H1 (cell line): ENCODE data around the gene CRABP1. TPM values are rescaled to one million over a fixed set of nuclear protein-coding genes. Genes with fewer than 3 reads are reported as not detected.

Experiments used
- CTCF ChIA-PET: fragments of 300-600 bp; sonication (Branson Sonifier 250); formaldehyde crosslinking; loops from one replicate; lab custom pipeline; 2021; ENCODE audit not compliant: partially characterized antibody; lab: Charles Lee
- POLR2A ChIA-PET: fragments of 300-600 bp; sonication (Branson Sonifier 250); formaldehyde crosslinking; loops from one replicate; lab custom pipeline; 2021; ENCODE audit warnings: inconsistent platforms; ENCODE audit not compliant: partially characterized antibody; lab: Charles Lee
- DNase-seq, 2 experiments: peaks; one replicate each; pipeline versions ENCODE4 v3.0.0 to v3.0.0-alpha.2; 2010 to 2022; ENCODE audit warnings: low spot score in 2 of 2, low read depth in 1 of 2, mixed read lengths in 1 of 2
- FAIRE-seq: peaks from 2 replicates; lab custom pipeline; 2011; peaks lifted over from hg19 to GRCh38; lab: Jason Lieb, UNC
- H2AFZ ChIP-seq: 2 replicates; pipeline ENCODE4 v1.8.1; 2012; ENCODE audit warnings: low read length, inconsistent platforms
- H2AK5ac ChIP-seq: 2 replicates; pipeline ENCODE4 v1.6.1; 2013; ENCODE audit warnings: low read depth, low read length
- H2BK120ac ChIP-seq: replicated peaks from 2 replicates; pipeline ENCODE3; 2013; ENCODE audit warnings: low read depth, low read length, inconsistent platforms
- H2BK12ac ChIP-seq: 2 replicates; pipeline ENCODE4 v1.6.1; 2013; ENCODE audit warnings: low read depth, low read length
- H2BK15ac ChIP-seq: 2 replicates; pipeline ENCODE4 v1.6.1; 2013; ENCODE audit warnings: low read length
- H2BK20ac ChIP-seq: 2 replicates; pipeline ENCODE4 v1.6.1; 2013; ENCODE audit warnings: low read length
- H2BK5ac ChIP-seq: 2 replicates; pipeline ENCODE4 v1.6.1; 2013; ENCODE audit warnings: low read depth, low read length
- H3K14ac ChIP-seq: 2 replicates; pipeline ENCODE4 v1.6.1; 2013; ENCODE audit warnings: inconsistent platforms; ENCODE audit not compliant: insufficient read length
- H3K18ac ChIP-seq: 2 replicates; pipeline ENCODE4 v1.6.1; 2013; ENCODE audit warnings: low read length; ENCODE audit errors: extremely low read depth
- H3K23ac ChIP-seq: 2 replicates; pipeline ENCODE4 v1.6.1; 2013; ENCODE audit warnings: inconsistent platforms; ENCODE audit not compliant: insufficient read length
- H3K23me2 ChIP-seq: 2 replicates; pipeline ENCODE4 v1.6.1; 2013; ENCODE audit warnings: low read depth, low read length
- H3K27ac ChIP-seq: 2 replicates; pipeline ENCODE4 v1.6.1; 2011; ENCODE audit warnings: low read depth, low read length, inconsistent platforms
- H3K27me3 ChIP-seq, 4 experiments: replicated peaks in 1 of 4; 1 replicate in 1 of 4; 2 replicates in 3 of 4; pipeline versions ENCODE4 v1.6.1 to v1.8.1; 2011 to 2013; ENCODE audit warnings: low read length in 3 of 4, mild to moderate bottlenecking in 3 of 4, inconsistent platforms in 2 of 4, mixed read lengths in 2 of 4, moderate library complexity in 1 of 4; ENCODE audit not compliant: control insufficient read depth in 3 of 4, insufficient read depth in 3 of 4; ENCODE audit errors: extremely low read depth in 1 of 4
- H3K36me3 ChIP-seq, 4 experiments: 2 replicates each; pipeline versions ENCODE4 v1.6.1 to v1.8.1; 2011 to 2013; ENCODE audit warnings: mild to moderate bottlenecking in 4 of 4, low read length in 3 of 4, moderate library complexity in 2 of 4, control low read depth in 1 of 4, inconsistent platforms in 1 of 4; ENCODE audit not compliant: insufficient read depth in 4 of 4, control insufficient read depth in 2 of 4
- H3K4ac ChIP-seq: replicated peaks from 2 replicates; pipeline ENCODE3; 2013; ENCODE audit warnings: low read length, low read depth, mixed read lengths, inconsistent platforms; ENCODE audit not compliant: insufficient read length
- H3K4me1 ChIP-seq, 4 experiments: replicated peaks in 1 of 4; 1 replicate in 1 of 4; 2 replicates in 3 of 4; pipeline versions ENCODE4 v1.6.1 to v1.8.1; 2011 to 2013; ENCODE audit warnings: low read length in 3 of 4, inconsistent platforms in 2 of 4, mixed read lengths in 1 of 4; ENCODE audit not compliant: insufficient read depth in 4 of 4, control insufficient read depth in 3 of 4
- H3K4me2 ChIP-seq, 2 experiments: 2 replicates each; pipeline versions ENCODE4 v1.6.1 to v1.8.1; 2011 to 2013; ENCODE audit warnings: low read depth in 2 of 2, low read length in 2 of 2, control low read depth in 1 of 2, inconsistent platforms in 1 of 2, mild to moderate bottlenecking in 1 of 2; ENCODE audit not compliant: insufficient read depth in 1 of 2
- H3K4me3 ChIP-seq, 4 experiments: fragments of 200-600, 300-600 bp in 1 of 4; sonication (generic), shearing (Covaris generic), sonication (Bioruptor Twin) in 1 of 4; 2 replicates each; pipeline versions ENCODE4 v1.5.1 to v1.8.1; 2011 to 2016; ENCODE audit warnings: low read length in 4 of 4, low read depth in 3 of 4, control low read depth in 2 of 4, inconsistent platforms in 2 of 4, mild to moderate bottlenecking in 2 of 4, mixed read lengths in 1 of 4, moderate library complexity in 1 of 4; ENCODE audit not compliant: insufficient read depth in 2 of 4; ENCODE audit errors: extremely low read depth in 1 of 4
- H3K56ac ChIP-seq: replicated peaks from 2 replicates; pipeline ENCODE3; 2013; ENCODE audit warnings: low read depth, mild to moderate bottlenecking, mixed read lengths, low read length, inconsistent platforms; ENCODE audit not compliant: insufficient read length
- H3K79me1 ChIP-seq: 2 replicates; pipeline ENCODE4 v1.6.1; 2013; ENCODE audit warnings: low read depth, low read length, control low read depth
- H3K79me2 ChIP-seq, 2 experiments: 2 replicates each; pipeline versions ENCODE4 v1.6.1 to v1.8.1; 2012 to 2013; ENCODE audit warnings: low read length in 2 of 2, mild to moderate bottlenecking in 2 of 2, inconsistent platforms in 1 of 2; ENCODE audit not compliant: insufficient read depth in 2 of 2, control insufficient read depth in 1 of 2
- H3K9ac ChIP-seq, 4 experiments: replicated peaks in 1 of 4; 1 replicate in 1 of 4; 2 replicates in 3 of 4; pipeline versions ENCODE4 v1.6.1 to v1.8.1; 2011 to 2013; ENCODE audit warnings: low read depth in 3 of 4, low read length in 3 of 4, control low read depth in 2 of 4, mild to moderate bottlenecking in 2 of 4, moderate library complexity in 2 of 4, inconsistent platforms in 1 of 4; ENCODE audit errors: extremely low read depth in 1 of 4
- H3K9me3 ChIP-seq, 2 experiments: 2 replicates each; pipeline versions ENCODE4 v1.6.1 to v1.8.1; 2012 to 2013; ENCODE audit warnings: mild to moderate bottlenecking in 2 of 2, moderate library complexity in 2 of 2, control low read depth in 1 of 2, inconsistent platforms in 1 of 2, low read depth in 1 of 2, low read length in 1 of 2, mixed read lengths in 1 of 2; ENCODE audit not compliant: insufficient read depth in 2 of 2
- H4K20me1 ChIP-seq, 2 experiments: replicated peaks in 1 of 2; 2 replicates each; pipeline versions ENCODE3 to v1.8.1; 2011 to 2013; ENCODE audit warnings: inconsistent platforms in 2 of 2, low read length in 2 of 2, mild to moderate bottlenecking in 1 of 2; ENCODE audit not compliant: insufficient read depth in 2 of 2, control insufficient read depth in 1 of 2
- H4K5ac ChIP-seq: 2 replicates; pipeline ENCODE4 v1.6.1; 2013; ENCODE audit warnings: low read length, low read depth, mixed read lengths, inconsistent platforms; ENCODE audit not compliant: insufficient read length
- H4K8ac ChIP-seq: 2 replicates; pipeline ENCODE4 v1.8.0; 2013; ENCODE audit warnings: mild to moderate bottlenecking, moderate library complexity, low read length, inconsistent platforms; ENCODE audit not compliant: insufficient read depth; ENCODE audit errors: extremely low read depth
- H4K91ac ChIP-seq: replicated peaks from 2 replicates; pipeline ENCODE3; 2013; ENCODE audit warnings: low read length, mixed read lengths, inconsistent platforms; ENCODE audit not compliant: insufficient read length
- CBX8 ChIP-seq: fragments of 300-800, 300-1000 bp; sonication (generic); IDR thresholded peaks from 2 replicates; pipeline ENCODE4 v1.7.1; 2016; ENCODE audit warnings: low read depth, low read length, borderline replicate concordance
- EGR1 ChIP-seq: IDR thresholded peaks from 2 replicates; pipeline ENCODE4 v1.6.1; 2011; ENCODE audit warnings: low read depth, low read length, borderline replicate concordance
- HDAC6 ChIP-seq: IDR thresholded peaks from one replicate; pipeline ENCODE4 v1.7.1; 2012; ENCODE audit warnings: low read depth, mild to moderate bottlenecking, inconsistent platforms, low read length, moderate library complexity
- KDM5A ChIP-seq: fragments of 200-600 bp; IDR thresholded peaks from 2 replicates; pipeline ENCODE4 v1.7.1; 2012; ENCODE audit warnings: mild to moderate bottlenecking, low read length, inconsistent platforms, mixed read lengths
- PHF8 ChIP-seq: fragments of 200-600 bp; sonication (generic); conservative IDR thresholded peaks from 2 replicates; pipeline ENCODE4 v1.7.1; 2012; ENCODE audit warnings: low read depth, mild to moderate bottlenecking, inconsistent platforms, low read length, moderate library complexity
- POU5F1 ChIP-seq: IDR thresholded peaks from 2 replicates; pipeline ENCODE4 v1.6.1; 2011; ENCODE audit warnings: low read depth, mild to moderate bottlenecking, low read length, moderate library complexity
- RFX5 ChIP-seq: IDR thresholded peaks from 2 replicates; pipeline ENCODE4 v1.6.1; 2011; ENCODE audit warnings: low read depth, low read length, improper control_type of control experiment, borderline replicate concordance
- SAP30 ChIP-seq: fragments of 300-600 bp; sonication (generic); IDR thresholded peaks from 2 replicates; pipeline ENCODE4 v1.7.1; 2012; ENCODE audit warnings: low read length, moderate library complexity, mild to moderate bottlenecking, inconsistent platforms; ENCODE audit not compliant: insufficient read depth, insufficient replicate concordance
- SIX5 ChIP-seq: IDR thresholded peaks from 2 replicates; pipeline ENCODE4 v1.6.1; 2011; ENCODE audit warnings: mild to moderate bottlenecking, low read depth, low read length
- SP1 ChIP-seq: IDR thresholded peaks from 2 replicates; pipeline ENCODE4 v1.6.1; 2011; ENCODE audit warnings: low read depth, low read length
- SP2 ChIP-seq: IDR thresholded peaks from 2 replicates; pipeline ENCODE4 v1.6.1; 2012; ENCODE audit warnings: mild to moderate bottlenecking, low read length, inconsistent platforms
- SP4 ChIP-seq: IDR thresholded peaks from 2 replicates; pipeline ENCODE4 v1.6.1; 2012; ENCODE audit warnings: low read length, inconsistent platforms
- WGBS, 2 experiments: shearing (Covaris generic) in 1 of 2; methylation state at CpG; one replicate each; pipeline versions ENCODE4 v1.1.6 to v1.1.7; 2013 to 2015; ENCODE audit warnings: low lambda C conversion rate in 2 of 2, mixed read lengths in 2 of 2, inconsistent platforms in 1 of 2, low coverage in 1 of 2, missing lambda C conversion rate in 1 of 2; ENCODE audit not compliant: insufficient replicate concordance in 2 of 2, insufficient coverage in 1 of 2, insufficient read length in 1 of 2; ENCODE audit errors: extremely low coverage in 1 of 2, missing lambda C conversion rate in 1 of 2; 5-methylcytosine and 5-hydroxymethylcytosine counted together
- polyA plus RNA-seq, 7 experiments: library from polyadenylated mRNA; depleted of rRNA in 3 of 7; stranded (reverse) in 5 of 7; unstranded in 2 of 7; fragments of >200 nt in 5 of 7; fragments of 200-250 nt in 2 of 7; gene quantifications; 1 replicate in 5 of 7; 2 replicates in 1 of 7; 4 replicates in 1 of 7; pipeline versions ENCODE4 v1.2.1 to v1.2.3, GENCODE V29; 2011 to 2013; ENCODE audit warnings: missing spikeins in 2 of 7, mixed read lengths in 2 of 7
- total RNA-seq: library from RNA; stranded (reverse); fragmentation: NEBNext Ultra II Directional; extraction: Animal tissue kit (Norgen Biotek cat#: 25700); gene quantifications from 2 replicates; pipeline ENCODE4 v1.2.1, GENCODE V29; 2021

CRABP1 gene
- total and polyA plus RNA-seq, 2 of the 8 experiments (the other 6 are each of a cell fraction or from before 2014, with no cell fraction given) = 385 to 655 TPM

DNA sequence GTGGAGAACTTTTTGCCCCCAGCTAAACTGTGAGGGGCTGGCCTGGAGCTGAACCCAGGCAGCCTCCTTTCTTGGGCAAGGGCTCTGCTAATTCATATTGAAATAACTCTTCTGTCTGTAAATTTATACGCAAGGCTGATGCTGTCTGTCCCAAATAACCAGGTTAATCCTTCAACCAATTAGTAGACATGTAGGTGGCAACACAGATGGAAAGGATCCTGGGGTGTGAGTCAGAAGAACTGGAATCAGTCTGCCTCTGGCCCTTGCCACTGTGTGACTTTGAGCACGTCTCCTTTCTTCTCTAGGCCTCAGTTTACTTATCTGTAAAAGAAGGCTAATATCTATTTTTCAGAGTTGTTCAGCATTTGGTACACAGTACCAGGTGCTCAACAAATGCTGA lies 49.6 kb downstream of the CRABP1 start:
- no peak for FAIRE-seq
- H3K14ac ChIP-seq = no peak overlapping the region
- H3K9ac ChIP-seq = no peak overlapping the region
- H3K4me3 ChIP-seq = no peak overlapping the region
- 0 out of 2 replicates have a peak overlapping the region, but pooled peaks have one; percentile 72 for H2BK12ac ChIP-seq
- no peak overlapping the region for H4K91ac ChIP-seq
- H3K4ac ChIP-seq = no peak overlapping the region
- WGBS, 2 experiments = 88% methylated on average over 2 of the region's 2 CpGs; no CpG with 5 or more reads in 1 of the 2 experiments
- peaks cover 0 to 2% (median 0%) of the 10 kb centered on the region in 4 experiments; a peak in 2 of 7 replicates for H3K27me3 ChIP-seq
- H2BK120ac ChIP-seq = no peak overlapping the region
- H3K18ac ChIP-seq = no peak overlapping the region
- H3K23ac ChIP-seq = no peak overlapping the region
- no peak overlapping the region for H3K4me2 ChIP-seq
- POLR2A ChIA-PET = interaction anchor here (0.7 to 2.0 kb wide), 6 partner anchors 15 to 49 kb away, joined by 3 to 5 read pairs (median 4); partner anchors contain the start of gene CRABP1
- H4K5ac ChIP-seq = no peak overlapping the region
- H2BK15ac ChIP-seq = no peak overlapping the region
- H2BK20ac ChIP-seq = no peak overlapping the region; the same call in 1 of the 2 replicates
- no peak overlapping the region for H3K27ac ChIP-seq
- no peaks in the 10 kb centered on the region for H3K79me2 ChIP-seq
- H3K4me1 ChIP-seq = peaks cover 0 to 27% (median 18%) of the 10 kb centered on the region in 4 experiments
- no peaks in the 10 kb centered on the region for H3K79me1 ChIP-seq
- no peak overlapping the region for H2AK5ac ChIP-seq
- H2AFZ ChIP-seq = no peak overlapping the region
- no peaks in the 10 kb centered on the region for H3K36me3 ChIP-seq
- TF ChIP-seq HDAC6 (no peak), CBX8 (no peak), EGR1 (no peak), SP2 (no peak), PHF8 (no peak), SAP30 (no peak), POU5F1 (no peak), SP1 (no peak), SIX5 (no peak), SP4 (no peak), RFX5 (no peak), KDM5A (no peak)
- no peak overlapping the region for H4K8ac ChIP-seq
- no peak overlapping the region for H2BK5ac ChIP-seq
- H3K9me3 ChIP-seq = no peaks in the 10 kb centered on the region
- no peaks in the 10 kb centered on the region for H4K20me1 ChIP-seq
- no peak overlapping the region for H3K56ac ChIP-seq
- no peaks in the 10 kb centered on the region for H3K23me2 ChIP-seq
- CTCF ChIA-PET = interaction anchor here (0.9 to 1.0 kb wide), 2 partner anchors 32 to 186 kb away, joined by 3 read pairs; no protein-coding TSS in a partner anchor
- DNase-seq = no peak
